ENCODE results near the gene KLF13. TPM values are rescaled to one million over a fixed set of nuclear protein-coding genes. Genes with fewer than 3 reads are reported as not detected.

The KLF13 gene
- total RNA-seq, 2 experiments from 2014 or later, result 214 to 215 TPM

GRCh38 chr15:31322504-31322903 lies 4.1 kb upstream of the KLF13 start:
- peaks cover 15% of the 10 kb centered on the region for H3K9me3 Mint-ChIP-seq (ENCODE audit: insufficient read depth)
- H3K27me3 Mint-ChIP-seq (ENCODE audit: low read depth), result no peaks in the 10 kb centered on the region
- ATAC-seq, result no peak
- H3K27ac Mint-ChIP-seq, result no peak overlapping the region
- ChIA-PET CTCF (interaction anchor here (0.9 to 2.9 kb wide), 3 partner anchors 54 to 167 kb away, joined by 3 to 9 read pairs (median 3); no protein-coding TSS in a partner anchor), POLR2A (interaction anchor here (1.0 kb wide), 1 partner anchor 57 kb away, joined by 3 read pairs; no protein-coding TSS in a partner anchor)
- peaks cover 68% of the 10 kb centered on the region for H3K4me1 Mint-ChIP-seq (ENCODE audit: low read depth)
- H3K36me3 Mint-ChIP-seq (ENCODE audit: low read depth), result peaks cover 14% of the 10 kb centered on the region
- no peak overlapping the region for H3K4me3 Mint-ChIP-seq
- DNase-seq, result no peak

- Mint-ChIP-seq H3K27ac (no peak overlapping the region), H3K27me3 (ENCODE audit: low read depth) (no peaks in the 10 kb centered on the region), H3K36me3 (ENCODE audit: low read depth) (peaks cover 18% of the 10 kb centered on the region), H3K9me3 (ENCODE audit: insufficient read depth) (peaks cover 15% of the 10 kb centered on the region), H3K4me1 (ENCODE audit: low read depth) (peaks cover 57% of the 10 kb centered on the region), H3K4me3 (no peak overlapping the region)
- ATAC-seq (no peak), DNase-seq (no peak)
- POLR2A ChIA-PET, result interaction anchor here (0.6 to 7.4 kb wide), 3 partner anchors 17 to 58 kb away, joined by 3 to 52 read pairs (median 3); no protein-coding TSS in a partner anchor
- CTCF ChIA-PET, result interaction anchor here (1.4 to 3.6 kb wide), 4 partner anchors 13 to 166 kb away, joined by 3 to 27 read pairs (median 6); no protein-coding TSS in a partner anchor
These were observed 3.0 kb upstream of the KLF13 start for GRCh38 chr15:31323627-31324026.

GRCh38 chr15:31324186-31324585 lies 2.4 kb upstream of the KLF13 start:
- ATAC-seq (no peak), DNase-seq (no peak)
- ChIA-PET POLR2A (interaction anchor here (2.7 to 7.4 kb wide), 3 partner anchors 23 to 59 kb away, joined by 25 to 52 read pairs (median 44); no protein-coding TSS in a partner anchor), CTCF (interaction anchor here (1.1 to 3.6 kb wide), 6 partner anchors 13 to 166 kb away, joined by 3 to 27 read pairs (median 4); no protein-coding TSS in a partner anchor)
- Mint-ChIP-seq H3K27me3 (ENCODE audit: low read depth) (no peaks in the 10 kb centered on the region), H3K4me1 (ENCODE audit: low read depth) (peaks cover 54% of the 10 kb centered on the region), H3K4me3 (peak overlapping the region; percentile 91), H3K36me3 (ENCODE audit: low read depth) (peaks cover 23% of the 10 kb centered on the region), H3K27ac (peak overlapping the region; percentile 97), H3K9me3 (ENCODE audit: insufficient read depth) (peaks cover 15% of the 10 kb centered on the region)

- ATAC-seq (no peak), DNase-seq (no peak)
- Mint-ChIP-seq H3K4me1 (ENCODE audit: low read depth) (peaks cover 51% of the 10 kb centered on the region), H3K4me3 (peak overlapping the region; percentile 91), H3K27ac (peak overlapping the region; percentile 97), H3K9me3 (ENCODE audit: insufficient read depth) (peaks cover 14% of the 10 kb centered on the region), H3K27me3 (ENCODE audit: low read depth) (no peaks in the 10 kb centered on the region), H3K36me3 (ENCODE audit: low read depth) (peaks cover 30% of the 10 kb centered on the region)
- CTCF ChIA-PET, result interaction anchor here (1.0 to 3.6 kb wide), 9 partner anchors 14 to 165 kb away, joined by 3 to 27 read pairs (median 4); no protein-coding TSS in a partner anchor
- POLR2A ChIA-PET, result interaction anchor here (0.8 to 7.4 kb wide), 10 partner anchors 13 to 159 kb away, joined by 3 to 63 read pairs (median 6); no protein-coding TSS in a partner anchor
These were observed 1.6 kb upstream of the KLF13 start for GRCh38 chr15:31324806-31325594.

GRCh38 chr15:31325595-31326155 lies 960 bp upstream of the KLF13 start:
- H3K9me3 Mint-ChIP-seq (ENCODE audit: insufficient read depth), result peaks cover 9% of the 10 kb centered on the region
- peak overlapping the region; percentile 91 for H3K4me3 Mint-ChIP-seq
- peaks cover 52% of the 10 kb centered on the region for H3K4me1 Mint-ChIP-seq (ENCODE audit: low read depth)
- peaks cover 32% of the 10 kb centered on the region for H3K36me3 Mint-ChIP-seq (ENCODE audit: low read depth)
- peak; percentile 7 for ATAC-seq
- no peaks in the 10 kb centered on the region for H3K27me3 Mint-ChIP-seq (ENCODE audit: low read depth)
- ChIA-PET CTCF (interaction anchor here (0.9 to 3.6 kb wide), 12 partner anchors 10 to 163 kb away, joined by 3 to 27 read pairs (median 4); no protein-coding TSS in a partner anchor), POLR2A (interaction anchor here (0.8 to 7.4 kb wide), 22 partner anchors 9 to 163 kb away, joined by 3 to 63 read pairs (median 6); no protein-coding TSS in a partner anchor)
- peak overlapping the region; percentile 97 for H3K27ac Mint-ChIP-seq
- DNase-seq, result peak; percentile 73

DNA sequence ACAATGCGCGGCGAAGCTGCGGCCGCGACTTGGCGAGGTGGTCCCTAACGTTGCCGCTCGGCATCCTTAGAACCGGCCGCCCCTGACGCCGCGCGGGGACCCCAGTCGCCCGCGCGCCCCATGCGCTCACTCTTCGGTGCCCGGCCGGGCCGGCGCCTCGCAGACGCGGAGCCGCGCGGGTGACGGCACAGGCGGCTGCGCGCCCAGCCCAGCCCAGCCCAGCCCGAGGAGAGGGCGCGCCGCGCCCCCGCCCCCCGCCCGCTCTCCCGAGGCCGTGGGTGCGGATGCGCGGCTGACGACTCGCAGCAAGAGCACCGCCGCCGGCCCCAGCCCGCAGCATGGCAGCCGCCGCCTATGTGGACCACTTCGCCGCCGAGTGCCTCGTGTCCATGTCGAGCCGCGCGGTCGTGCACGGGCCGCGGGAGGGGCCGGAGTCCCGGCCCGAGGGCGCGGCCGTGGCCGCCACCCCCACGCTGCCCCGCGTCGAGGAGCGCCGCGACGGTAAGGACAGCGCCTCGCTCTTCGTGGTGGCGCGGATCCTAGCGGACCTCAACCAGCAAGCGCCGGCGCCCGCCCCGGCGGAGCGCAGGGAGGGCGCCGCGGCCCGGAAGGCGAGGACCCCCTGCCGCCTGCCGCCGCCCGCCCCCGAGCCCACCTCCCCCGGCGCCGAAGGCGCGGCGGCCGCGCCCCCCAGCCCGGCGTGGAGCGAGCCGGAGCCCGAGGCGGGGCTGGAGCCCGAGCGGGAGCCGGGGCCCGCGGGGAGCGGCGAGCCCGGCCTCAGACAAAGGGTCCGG lies 437 bp downstream of the KLF13 start:
- peaks cover 36% of the 10 kb centered on the region for H3K36me3 Mint-ChIP-seq (ENCODE audit: low read depth)
- DNase-seq, result peak; percentile 73
- CTCF ChIA-PET, result interaction anchor here (0.9 to 3.6 kb wide), 11 partner anchors 14 to 161 kb away, joined by 3 to 27 read pairs (median 4); no protein-coding TSS in a partner anchor
- H3K27ac Mint-ChIP-seq, result no peak overlapping the region
- peak; percentile 30 for ATAC-seq
- POLR2A ChIA-PET, result interaction anchor here (0.7 to 7.4 kb wide), 19 partner anchors 11 to 162 kb away, joined by 3 to 63 read pairs (median 7); no protein-coding TSS in a partner anchor
- no peaks in the 10 kb centered on the region for H3K27me3 Mint-ChIP-seq (ENCODE audit: low read depth)
- H3K9me3 Mint-ChIP-seq (ENCODE audit: insufficient read depth), result no peaks in the 10 kb centered on the region
- peak overlapping the region; percentile 56 for H3K4me3 Mint-ChIP-seq
- peaks cover 58% of the 10 kb centered on the region for H3K4me1 Mint-ChIP-seq (ENCODE audit: low read depth)

DNA sequence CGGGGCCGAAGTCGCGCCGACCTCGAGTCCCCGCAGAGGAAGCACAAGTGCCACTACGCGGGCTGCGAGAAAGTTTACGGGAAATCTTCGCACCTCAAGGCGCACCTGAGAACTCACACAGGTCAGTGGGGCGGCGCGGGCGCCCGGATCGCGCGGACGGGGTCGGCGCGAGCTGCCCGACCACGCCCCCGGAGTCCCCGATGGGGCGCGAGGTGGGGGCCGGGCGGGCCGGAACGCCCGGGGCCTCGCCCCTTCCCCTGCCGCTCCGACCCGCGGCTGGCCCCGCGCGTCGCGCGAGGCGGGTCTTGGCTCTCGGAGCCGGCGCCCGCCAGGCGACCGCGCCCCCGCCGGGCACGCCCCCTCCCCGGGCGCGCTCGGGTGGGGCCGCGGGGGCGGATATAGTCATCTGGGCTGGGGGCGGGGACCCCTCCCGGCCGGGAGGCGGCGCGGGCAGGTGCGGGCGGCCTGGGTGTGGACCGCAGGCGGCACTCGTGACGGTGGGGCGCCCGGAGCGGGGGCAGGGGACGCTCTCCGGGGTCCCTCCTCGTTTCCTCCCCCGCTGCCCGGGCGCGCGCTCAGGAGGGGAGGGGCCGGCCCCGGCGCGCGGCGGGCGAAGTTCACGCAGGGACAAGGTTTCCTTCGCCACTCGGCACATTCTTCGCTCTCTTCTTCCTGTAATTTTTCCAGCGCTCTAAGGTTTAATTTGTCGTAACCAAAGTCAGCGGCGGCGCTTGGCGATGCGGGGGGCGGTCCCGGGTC lies 1.2 kb downstream of the KLF13 start:
- peaks cover 43% of the 10 kb centered on the region for H3K36me3 Mint-ChIP-seq (ENCODE audit: low read depth)
- CTCF ChIA-PET, result interaction anchor here (1.0 to 2.0 kb wide), 8 partner anchors 11 to 161 kb away, joined by 4 to 7 read pairs (median 5); no protein-coding TSS in a partner anchor
- POLR2A ChIA-PET, result interaction anchor here (0.7 to 7.4 kb wide), 8 partner anchors 19 to 155 kb away, joined by 3 to 63 read pairs (median 17); no protein-coding TSS in a partner anchor
- no peaks in the 10 kb centered on the region for H3K27me3 Mint-ChIP-seq (ENCODE audit: low read depth)
- ATAC-seq, result peak; percentile 3
- H3K27ac Mint-ChIP-seq, result peak overlapping the region; percentile 92
- H3K4me1 Mint-ChIP-seq (ENCODE audit: low read depth), result peaks cover 59% of the 10 kb centered on the region
- peak overlapping the region; percentile 91 for H3K4me3 Mint-ChIP-seq
- H3K9me3 Mint-ChIP-seq (ENCODE audit: insufficient read depth), result no peaks in the 10 kb centered on the region
- DNase-seq, result peak; percentile 77

GRCh38 chr15:31328428-31328968 lies 1.9 kb downstream of the KLF13 start:
- CTCF ChIA-PET, result interaction anchor here (0.7 to 1.9 kb wide), 14 partner anchors 10 to 160 kb away, joined by 3 to 11 read pairs (median 4); no protein-coding TSS in a partner anchor

GRCh38 chr15:31328969-31329639 lies 2.5 kb downstream of the KLF13 start:
- Mint-ChIP-seq H3K27me3 (ENCODE audit: low read depth) (no peaks in the 10 kb centered on the region), H3K27ac (peak overlapping the region; percentile 92), H3K36me3 (ENCODE audit: low read depth) (peaks cover 47% of the 10 kb centered on the region), H3K4me1 (ENCODE audit: low read depth) (peaks cover 59% of the 10 kb centered on the region), H3K4me3 (peak overlapping the region; percentile 91), H3K9me3 (ENCODE audit: insufficient read depth) (no peaks in the 10 kb centered on the region)
- ATAC-seq (no peak), DNase-seq (peak; percentile 66)
- ChIA-PET CTCF (interaction anchor here (0.7 to 1.9 kb wide), 14 partner anchors 9 to 160 kb away, joined by 3 to 11 read pairs (median 4); no protein-coding TSS in a partner anchor), POLR2A (interaction anchor here (0.5 to 7.4 kb wide), 13 partner anchors 12 to 702 kb away, joined by 3 to 63 read pairs (median 4); no protein-coding TSS in a partner anchor)

More at GRCh38 chr15:31328428-31328968, 1.9 kb downstream of the KLF13 start:
- DNase-seq (peak; percentile 77), ATAC-seq (no peak)
- POLR2A ChIA-PET, result interaction anchor here (0.6 to 7.4 kb wide), 12 partner anchors 13 to 160 kb away, joined by 3 to 63 read pairs (median 4); no protein-coding TSS in a partner anchor
- Mint-ChIP-seq H3K9me3 (ENCODE audit: insufficient read depth) (no peaks in the 10 kb centered on the region), H3K27ac (peak overlapping the region; percentile 92), H3K27me3 (ENCODE audit: low read depth) (no peaks in the 10 kb centered on the region), H3K4me1 (ENCODE audit: low read depth) (peaks cover 59% of the 10 kb centered on the region), H3K4me3 (peak overlapping the region; percentile 91), H3K36me3 (ENCODE audit: low read depth) (peaks cover 46% of the 10 kb centered on the region)
